Vagina (tissue), 2 donors: ENCODE results near the gene GHDC.

Experiments
- CTCF ChIP-seq, 3 experiments: fragments of 450-650 bp in 2 of 3; fragments of 200-600 bp in 1 of 3; sonication (generic) in 1 of 3; IDR thresholded peaks; one replicate each; pipeline ENCODE4 v1.5.1; 2017 to 2019; ENCODE audit warnings: antibody characterized with exemption in 3 of 3, mild to moderate bottlenecking in 2 of 3, moderate library complexity in 2 of 3
- POLR2A ChIP-seq, 2 donors: fragments of 450-650 bp; IDR thresholded peaks; one replicate each; pipeline ENCODE4 v1.6.1; 2017; ENCODE audit warnings: antibody characterized with exemption in 2 of 2, mild to moderate bottlenecking in 2 of 2, moderate library complexity in 2 of 2
- POLR2AphosphoS5 ChIP-seq, 2 donors: sonication (generic); formaldehyde crosslinking; IDR thresholded peaks; one replicate each; pipeline ENCODE4 v1.9.0; 2017; ENCODE audit warnings: antibody characterized with exemption in 2 of 2, mild to moderate bottlenecking in 2 of 2, low read depth in 1 of 2; ENCODE audit not compliant: insufficient read depth in 1 of 2

GRCh38 chr17:42185621-42185930 is 8.7 kb downstream of the GHDC start:
- TF ChIP-seq CTCF (IDR thresholded peaks at IDR 0.05) (no peak), POLR2AphosphoS5 (IDR thresholded peaks at IDR 0.05; ENCODE audit: insufficient read depth in 1 of 2, low read depth in 1 of 2) (no peak), POLR2A (IDR thresholded peaks at IDR 0.05) (no peak)
